HG02763 (cell line): ENCODE results near the gene ACOT8.
"Not testable (repeated sequence)": the region's sequence is repeated elsewhere in the genome, so short reads cannot be mapped to it uniquely, and the experiment has no call there.

Experiments used
- ATAC-seq: cut with Tn5 transposase; IDR thresholded peaks from one replicate; pipeline ENCODE4 v1.9.1; 2021; ENCODE audit warnings: mild to moderate bottlenecking, moderate library complexity; ENCODE audit not compliant: unreplicated experiment

The ACOT8 gene

DNA sequence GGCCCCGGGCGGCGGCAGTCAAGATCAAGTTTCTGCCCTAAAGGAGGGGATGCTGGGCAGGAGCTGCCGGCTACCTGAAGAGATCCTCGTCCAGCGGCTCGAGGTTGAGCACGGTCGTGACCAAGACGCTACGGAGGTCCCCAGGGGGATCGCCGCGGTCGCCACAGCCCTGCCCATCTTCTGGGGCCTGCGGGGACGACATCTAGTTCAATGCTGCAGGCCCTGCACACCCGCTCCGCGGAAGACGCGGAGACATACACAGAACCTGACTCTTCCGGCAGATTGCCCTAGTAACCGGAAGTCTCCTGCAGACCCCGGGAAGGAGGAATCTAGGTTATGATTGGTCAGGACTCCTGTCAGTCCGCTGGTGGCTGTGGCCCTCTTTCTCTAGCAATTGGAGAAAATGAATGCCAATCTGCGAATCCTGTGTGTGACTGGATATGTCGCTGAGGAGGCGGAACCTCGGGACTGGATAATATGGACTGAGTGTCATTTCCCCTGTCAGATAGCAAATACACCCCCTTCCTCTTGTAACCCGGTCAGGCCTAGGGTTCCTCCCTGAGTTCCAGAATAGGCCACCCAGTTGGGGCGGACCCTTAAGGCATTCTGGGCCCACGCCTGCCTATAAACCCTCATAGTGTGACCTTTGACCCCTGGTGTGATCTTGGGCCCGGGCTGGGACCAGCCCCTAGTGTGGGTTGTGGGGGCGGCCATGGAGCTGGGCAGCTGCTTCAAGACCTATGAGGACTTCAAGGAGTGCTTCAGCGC, at the start of gene ACOT8, which contains the start of gene ZSWIM3:
TSS of gene ACOT8 (minus strand) at position 279 of the 768 bp plus-strand sequence. CDS start at position 202, 77 bp downstream.
TSS of gene ZSWIM3 (plus strand) at position 501 of the 768 bp plus-strand sequence. CDS start at position 713, 212 bp downstream.
- ATAC-seq = peak; percentile 98

DNA sequence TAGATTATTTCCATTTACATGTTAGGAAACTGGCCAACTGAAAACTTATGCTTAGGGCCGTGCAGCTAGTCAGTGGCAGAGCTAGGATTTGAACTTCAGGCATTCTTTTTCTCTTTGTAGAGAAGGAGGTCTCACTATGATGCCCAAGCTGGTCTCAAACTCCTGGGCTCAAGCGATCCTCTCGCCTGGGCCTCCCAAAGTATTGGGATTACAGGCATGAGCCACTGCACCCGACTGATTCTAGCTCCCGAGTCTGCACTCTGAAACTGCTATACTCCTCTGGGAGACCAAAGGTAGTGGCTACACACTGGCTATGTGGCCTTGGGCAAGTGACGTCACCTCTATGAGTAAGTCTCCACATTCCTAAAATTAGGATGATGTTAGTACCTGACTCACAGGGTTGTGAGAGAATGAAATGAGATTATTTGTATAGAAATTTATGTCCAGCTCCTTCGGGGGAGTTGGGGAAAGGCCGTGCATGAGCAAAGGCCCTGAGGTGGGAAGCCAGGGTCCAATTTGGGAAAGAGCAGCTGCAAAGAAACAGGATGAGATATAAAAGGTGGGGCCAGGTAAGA, 48.4 kb upstream of the ACOT8 start:
- ATAC-seq = no peak

DNA sequence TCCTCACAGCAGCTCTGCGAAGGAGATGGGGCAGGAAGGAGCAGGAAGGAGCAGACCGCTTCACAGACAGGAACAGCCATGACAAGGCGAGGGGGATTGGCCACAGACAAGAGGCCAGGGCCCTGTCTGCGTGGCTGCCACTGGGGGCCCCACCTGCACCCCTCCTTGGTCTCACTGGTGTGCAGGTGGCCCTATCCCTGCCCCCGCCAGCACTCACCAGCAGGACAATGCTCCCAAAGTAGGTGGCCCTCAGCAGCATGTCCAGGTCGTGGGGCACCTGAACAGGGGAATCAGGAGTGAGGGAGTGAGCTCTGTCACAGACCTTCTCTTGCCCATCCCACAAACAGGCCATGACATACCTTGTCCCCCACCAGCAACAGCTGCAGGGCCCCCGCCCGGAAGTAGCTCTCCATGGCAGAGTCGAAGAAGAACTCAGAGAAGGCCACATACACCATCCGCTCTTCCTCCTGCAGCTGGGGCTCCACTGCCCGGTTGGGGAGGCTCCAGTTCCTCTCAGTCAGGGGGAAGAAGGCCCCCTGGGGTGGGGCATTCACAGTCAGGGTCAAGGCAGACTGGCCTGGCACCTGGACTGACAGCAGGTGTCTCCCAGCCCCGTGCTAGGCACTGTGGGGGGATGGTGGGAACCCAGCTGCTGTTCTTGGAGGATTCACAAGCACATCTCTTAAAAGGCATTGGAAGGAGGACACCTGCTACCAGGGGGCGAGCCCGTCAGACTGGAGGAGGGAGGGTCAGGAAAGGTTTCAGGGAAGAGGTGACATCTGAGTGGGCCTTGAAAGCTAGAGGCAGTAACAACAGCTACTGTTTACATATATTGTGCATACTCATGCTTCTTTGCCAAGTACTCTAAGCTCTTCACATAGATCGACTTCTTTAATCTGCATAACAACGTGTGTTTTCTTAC, 47.7 kb upstream of the ACOT8 start:
- no peak for ATAC-seq

DNA sequence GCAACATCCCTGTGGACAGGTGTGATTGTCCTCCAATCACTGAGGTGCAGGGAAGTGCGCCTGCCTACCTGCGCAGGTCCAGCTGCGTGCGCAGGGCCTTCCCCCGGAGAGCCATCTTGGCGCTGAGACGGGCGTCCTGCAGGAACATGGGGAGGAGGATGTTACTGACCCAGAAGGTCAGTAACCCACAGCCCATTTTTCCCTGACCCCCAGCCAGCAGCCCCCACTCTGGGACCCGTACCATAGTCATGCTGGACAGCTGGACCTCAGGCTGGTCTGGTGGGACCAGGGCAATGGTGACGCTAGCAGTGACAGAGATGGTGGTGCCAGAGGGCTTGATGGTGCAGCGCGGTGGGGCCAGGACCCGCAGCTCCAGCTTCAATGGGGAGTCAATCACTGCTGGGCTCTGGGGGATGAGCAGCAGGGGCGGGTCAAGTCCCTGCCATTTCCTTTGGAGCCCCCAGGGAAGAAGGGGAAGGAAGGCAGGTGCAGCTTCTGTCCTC, 45.1 kb upstream of the ACOT8 start:
- no peak for ATAC-seq

DNA sequence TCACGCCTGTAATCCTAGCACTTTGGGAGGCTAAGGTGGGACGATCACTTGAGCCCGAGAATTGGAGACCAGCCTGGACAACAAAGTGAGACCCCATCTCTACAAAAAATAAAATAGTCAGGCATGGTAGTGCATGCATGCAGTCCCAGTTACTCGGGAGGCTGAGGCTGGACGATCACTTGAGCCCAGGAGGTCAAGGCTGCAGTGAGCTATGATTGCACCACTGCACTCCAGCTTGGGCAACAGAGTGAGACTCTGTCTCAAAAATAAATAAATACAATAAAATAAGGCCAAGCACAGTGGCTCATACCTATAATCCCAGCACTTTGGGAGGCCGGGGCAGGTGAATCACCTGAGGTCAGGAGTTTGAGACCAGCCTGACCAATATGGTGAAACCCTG, 44.1 kb upstream of the ACOT8 start:
- ATAC-seq = not testable (repeated sequence)

DNA sequence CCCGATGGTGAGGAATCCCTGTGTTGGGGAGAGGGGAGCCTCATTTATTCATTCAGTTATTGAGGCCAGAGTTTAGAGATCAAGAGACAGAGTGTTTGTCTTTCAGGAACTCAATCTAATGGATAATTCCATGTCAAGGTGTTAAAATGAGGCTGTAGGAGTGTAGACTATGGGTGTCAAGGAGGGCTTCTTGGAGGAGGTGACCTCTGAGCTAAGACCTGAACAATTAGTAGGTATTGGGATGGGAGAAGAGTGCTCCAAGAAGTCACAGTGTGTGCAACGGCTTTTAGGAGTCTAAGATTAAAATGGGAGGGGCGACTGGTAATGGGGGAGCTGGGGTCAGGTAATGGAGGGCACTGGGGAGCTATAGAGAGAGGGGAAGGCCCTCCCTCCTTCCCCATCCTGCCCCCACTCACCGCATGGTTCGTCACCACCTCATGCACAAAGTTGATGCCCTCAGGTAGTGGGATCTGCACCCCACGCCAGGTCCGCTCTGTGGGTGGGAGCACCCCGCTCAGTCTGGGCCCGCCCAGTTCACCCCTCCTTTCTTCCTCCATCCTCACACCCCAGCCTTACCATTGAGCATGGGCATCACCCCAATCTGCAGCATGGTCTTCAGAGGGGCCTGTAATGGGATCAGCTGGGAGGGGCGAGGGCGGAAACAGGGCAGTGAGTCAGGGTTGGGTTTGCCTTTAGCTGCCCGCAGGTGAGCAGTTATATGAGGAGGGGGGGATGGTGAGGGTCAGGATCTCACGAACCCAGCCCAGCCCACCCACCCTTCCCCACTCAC, 42.0 kb upstream of the ACOT8 start:
- no peak for ATAC-seq

DNA sequence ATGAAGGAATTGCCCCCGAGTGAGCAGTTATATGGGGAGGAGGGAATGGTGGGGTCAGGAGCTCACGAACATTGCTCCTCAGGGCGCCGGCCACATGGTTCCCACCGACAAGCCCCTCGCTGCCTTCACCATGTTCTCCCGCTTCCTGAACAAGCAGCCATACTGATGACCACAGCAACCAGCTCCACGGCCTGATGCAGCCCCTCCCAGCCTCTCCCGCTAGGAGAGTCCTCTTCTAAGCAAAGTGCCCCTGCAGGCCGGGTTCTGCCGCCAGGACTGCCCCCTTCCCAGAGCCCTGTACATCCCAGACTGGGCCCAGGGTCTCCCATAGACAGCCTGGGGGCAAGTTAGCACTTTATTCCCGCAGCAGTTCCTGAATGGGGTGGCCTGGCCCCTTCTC, 41.1 kb upstream of the ACOT8 start:
- ATAC-seq = no peak

DNA sequence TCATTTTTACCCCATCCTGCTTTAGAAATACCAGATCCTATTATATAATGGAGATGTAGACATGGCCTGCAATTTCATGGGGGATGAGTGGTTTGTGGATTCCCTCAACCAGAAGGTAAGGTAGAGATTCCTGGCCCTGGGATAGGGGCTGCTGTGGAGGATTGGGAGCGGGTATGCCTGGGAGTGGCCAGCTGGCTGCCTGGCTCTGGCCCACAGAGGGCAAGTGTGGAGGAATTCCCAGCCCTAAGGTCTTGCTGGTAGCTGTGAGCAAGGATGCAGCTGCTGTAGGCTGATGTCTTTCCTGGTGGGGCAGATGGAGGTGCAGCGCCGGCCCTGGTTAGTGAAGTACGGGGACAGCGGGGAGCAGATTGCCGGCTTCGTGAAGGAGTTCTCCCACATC, 40.5 kb upstream of the ACOT8 start:
- ATAC-seq = no peak

DNA sequence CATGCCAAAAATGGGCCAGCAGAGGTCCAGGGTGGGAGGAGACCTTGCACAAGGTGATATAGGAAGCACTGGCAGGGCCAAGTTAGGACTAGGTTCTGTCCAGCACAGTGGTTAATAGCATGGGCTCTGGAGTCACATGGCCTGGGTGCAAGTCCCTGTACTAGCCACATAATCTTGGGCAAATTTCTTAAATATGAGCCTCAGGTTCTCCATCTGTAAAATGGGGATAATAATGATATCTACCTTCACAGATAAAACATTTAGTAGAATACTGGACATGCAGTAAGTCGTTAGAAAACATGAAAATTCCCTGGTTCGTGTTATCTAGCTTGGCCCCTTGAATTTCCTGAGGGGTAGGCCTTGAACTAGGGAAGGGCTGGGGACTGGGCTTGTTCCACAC, 40.1 kb upstream of the ACOT8 start:
- no peak for ATAC-seq

DNA sequence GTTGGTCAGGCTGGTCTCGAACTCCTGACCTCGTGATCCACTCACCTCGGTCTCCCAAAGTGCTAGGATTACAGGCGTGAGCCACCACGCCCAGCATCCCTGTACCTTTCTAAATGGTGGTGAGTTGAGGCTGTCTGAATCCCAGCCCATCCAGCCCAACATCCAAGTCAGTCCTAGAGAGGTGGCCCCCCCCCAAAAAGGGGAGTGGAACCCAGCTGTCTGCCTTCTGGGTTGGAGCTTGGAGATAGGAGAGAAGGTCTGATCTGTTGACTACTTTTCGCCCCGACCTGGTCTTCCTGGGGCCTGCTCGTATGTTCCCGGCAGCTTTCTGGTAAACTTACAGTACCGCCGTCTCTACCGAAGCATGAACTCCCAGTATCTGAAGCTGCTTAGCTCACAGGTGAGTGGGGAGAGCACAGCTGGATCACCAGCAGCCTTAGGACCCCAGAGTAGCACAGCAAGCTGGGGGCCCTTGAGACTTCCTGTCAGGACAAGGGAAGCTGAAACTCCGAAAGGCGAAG, 39.5 kb upstream of the ACOT8 start:
- ATAC-seq = no peak

DNA sequence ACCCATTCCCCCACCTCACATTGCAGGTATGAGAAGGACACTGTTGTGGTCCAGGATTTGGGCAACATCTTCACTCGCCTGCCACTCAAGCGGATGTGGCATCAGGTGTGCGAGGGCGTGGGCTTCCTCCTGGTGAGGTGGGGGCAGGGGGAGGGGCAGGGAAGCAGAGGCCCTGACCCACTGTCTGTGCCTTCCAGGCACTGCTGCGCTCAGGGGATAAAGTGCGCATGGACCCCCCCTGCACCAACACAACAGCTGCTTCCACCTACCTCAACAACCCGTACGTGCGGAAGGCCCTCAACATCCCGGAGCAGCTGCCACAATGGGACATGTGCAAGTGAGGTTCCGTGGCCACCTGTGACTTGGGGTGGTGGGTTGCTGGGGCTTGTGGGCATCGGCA, 37.6 kb upstream of the ACOT8 start:
- no peak for ATAC-seq

DNA sequence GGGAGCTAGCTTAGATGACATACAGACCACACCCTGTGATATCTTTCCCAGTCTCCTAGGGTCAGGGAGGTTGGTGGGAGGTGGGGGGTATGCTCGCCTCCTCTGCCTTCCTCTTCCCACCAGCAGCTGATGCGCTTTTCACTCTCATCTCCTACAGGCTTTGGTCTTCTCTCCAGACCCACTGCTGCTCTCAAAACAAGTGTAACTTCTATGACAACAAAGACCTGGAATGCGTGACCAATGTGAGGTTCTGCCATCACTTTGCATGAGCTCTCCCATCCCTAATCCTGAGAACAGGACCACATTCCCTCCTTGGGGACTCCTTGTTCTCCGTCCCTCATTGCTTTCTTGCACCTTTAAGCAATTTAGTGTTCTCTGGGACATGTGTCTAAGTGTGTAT, 36.6 kb upstream of the ACOT8 start:
- ATAC-seq = no peak

DNA sequence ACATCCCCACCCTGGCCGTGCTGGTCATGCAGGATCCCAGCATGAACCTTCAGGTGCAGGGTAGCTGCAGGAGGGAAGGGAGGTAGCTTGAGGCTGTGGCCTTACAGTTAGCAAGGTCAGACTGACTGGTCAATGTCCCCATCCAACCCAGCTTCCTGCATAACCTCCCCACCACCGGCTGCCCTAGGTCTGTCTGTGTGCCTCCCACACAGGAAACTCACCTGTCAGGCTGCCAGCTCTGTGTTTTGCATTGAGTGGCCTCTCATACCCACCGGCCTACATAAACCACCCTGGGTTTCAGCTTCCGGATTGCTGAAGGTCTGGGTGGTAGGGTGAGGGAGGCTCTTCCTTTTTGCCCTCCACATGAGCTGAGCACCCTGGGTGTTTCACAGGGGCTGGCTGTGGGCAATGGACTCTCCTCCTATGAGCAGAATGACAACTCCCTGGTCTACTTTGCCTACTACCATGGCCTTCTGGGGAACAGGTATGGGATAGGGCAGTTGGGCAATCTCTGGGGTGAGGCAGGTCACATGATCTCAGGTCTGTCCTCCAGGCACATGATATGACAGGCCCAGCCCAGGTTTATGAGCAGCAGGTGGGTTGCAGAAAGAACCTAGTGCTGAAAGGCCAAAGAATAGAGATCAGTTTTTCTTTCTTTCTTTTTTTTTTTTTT, 35.8 kb upstream of the ACOT8 start:
- no peak for ATAC-seq

DNA sequence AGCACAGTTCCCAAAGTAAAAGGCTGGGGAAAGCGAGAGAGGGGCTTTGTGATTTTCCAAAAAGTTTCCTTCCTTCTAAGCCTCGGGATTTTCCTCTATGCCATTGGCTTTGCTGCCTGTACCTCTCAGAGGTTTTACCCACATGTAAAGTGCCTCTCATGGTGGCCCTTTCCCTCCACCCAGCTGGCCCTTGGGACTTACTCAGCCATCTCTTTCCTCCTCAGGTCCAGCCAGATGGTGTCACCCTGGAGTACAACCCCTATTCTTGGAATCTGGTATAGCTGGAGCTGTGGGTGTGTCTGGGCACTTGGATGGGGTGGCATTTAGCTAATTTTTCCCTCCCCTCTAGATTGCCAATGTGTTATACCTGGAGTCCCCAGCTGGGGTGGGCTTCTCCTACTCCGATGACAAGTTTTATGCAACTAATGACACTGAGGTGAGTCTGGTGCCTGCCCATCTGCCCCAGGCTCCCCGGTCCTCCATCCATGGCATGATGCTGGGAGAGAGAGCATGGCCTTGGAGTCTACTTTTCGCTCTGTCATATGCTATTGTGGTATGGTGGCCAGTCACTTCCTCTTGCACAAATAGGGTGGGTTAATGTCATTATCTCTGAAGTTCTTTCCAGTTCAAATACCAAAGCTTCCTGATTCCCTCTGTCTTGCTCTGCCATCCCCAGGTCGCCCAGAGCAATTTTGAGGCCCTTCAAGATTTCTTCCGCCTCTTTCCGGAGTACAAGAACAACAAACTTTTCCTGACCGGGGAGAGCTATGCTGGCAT, 35.0 kb upstream of the ACOT8 start:
- no peak for ATAC-seq

DNA sequence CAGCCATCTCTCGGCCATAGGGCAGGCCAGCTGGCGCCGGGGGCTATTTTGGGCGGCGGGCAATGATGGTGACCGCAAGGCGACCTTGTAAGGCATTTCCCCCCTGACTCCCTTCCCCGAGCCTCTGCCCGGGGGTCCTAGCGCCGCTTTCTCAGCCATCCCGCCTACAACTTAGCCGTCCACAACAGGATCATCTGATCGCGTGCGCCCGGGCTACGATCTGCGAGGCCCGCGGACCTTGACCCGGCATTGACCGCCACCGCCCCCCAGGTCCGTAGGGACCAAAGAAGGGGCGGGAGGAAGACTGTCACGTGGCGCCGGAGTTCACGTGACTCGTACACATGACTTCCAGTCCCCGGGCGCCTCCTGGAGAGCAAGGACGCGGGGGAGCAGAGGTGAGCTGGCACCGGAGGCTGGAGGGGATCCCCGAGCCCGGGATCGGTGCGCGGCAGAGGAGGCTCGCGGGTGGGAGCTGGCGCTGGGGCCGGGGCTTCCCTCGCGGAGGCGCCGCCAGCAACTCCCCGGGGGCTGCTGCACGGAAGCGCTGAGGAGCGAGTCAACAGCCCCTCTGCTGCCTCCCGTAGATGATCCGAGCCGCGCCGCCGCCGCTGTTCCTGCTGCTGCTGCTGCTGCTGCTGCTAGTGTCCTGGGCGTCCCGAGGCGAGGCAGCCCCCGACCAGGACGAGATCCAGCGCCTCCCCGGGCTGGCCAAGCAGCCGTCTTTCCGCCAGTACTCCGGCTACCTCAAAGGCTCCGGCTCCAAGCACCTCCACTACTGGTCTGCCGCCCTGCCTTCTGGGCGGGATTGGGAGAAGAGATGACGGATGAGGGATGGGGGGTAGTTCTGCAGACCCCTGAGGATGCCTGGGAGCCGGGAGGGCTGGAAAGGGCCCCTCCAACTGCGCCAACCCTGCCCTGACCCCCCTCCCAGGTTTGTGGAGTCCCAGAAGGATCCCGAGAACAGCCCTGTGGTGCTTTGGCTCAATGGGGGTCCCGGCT, 34.1 kb upstream of the ACOT8 start, which contains the start of the genes CTSA and NEURL2:
TSS of gene CTSA (plus strand) at position 351 of the 999 bp plus-strand sequence. CDS start at position 585, 234 bp downstream.
TSS of gene NEURL2 (minus strand) at position 224 of the 999 bp plus-strand sequence. CDS start at position 7, 217 bp downstream.
- peak; percentile 76 for ATAC-seq

DNA sequence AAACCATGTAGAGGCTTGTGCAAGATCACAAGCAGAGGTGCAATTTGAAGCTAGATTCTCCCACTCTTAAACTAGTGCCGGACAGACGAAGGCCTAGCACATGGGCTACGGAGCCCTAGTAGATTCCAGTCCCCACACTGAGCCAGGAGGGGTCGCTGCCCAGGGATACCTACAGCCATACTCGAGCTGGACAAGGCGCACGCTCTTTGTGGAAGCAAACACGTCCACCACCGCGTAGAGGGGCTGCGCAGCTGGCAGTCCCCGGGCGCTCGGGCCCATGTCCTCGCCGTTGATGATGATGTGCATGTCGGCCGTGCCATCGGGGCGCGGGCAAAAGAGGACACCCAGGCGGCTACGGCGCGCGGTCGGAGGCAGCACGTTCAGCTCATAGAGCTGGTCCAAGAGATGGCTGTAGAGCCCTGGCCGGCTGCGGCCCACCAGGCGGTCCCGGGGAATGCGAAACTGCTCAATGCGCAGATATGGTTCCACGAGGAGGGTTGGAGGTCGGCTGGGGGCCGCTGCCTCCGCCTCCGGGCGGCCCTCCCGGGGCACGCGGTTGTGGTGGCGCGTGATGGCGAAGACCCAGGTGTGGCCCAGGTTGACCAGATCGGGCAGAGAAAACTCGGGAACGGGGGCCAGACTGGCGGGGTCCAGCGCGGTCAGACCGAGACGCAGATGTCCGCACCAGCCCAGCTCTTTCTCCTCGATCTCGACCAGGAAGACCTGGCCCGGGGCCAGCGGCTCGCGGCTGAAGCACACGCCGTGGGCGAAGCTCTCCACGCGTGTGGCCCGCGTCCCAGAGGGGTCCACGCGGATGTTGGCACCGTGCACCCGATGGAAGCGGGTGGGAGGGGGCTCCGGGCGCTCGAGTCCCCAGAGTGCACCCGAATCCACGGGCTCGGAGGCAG, 33.1 kb upstream of the ACOT8 start:
- peak; percentile 15 for ATAC-seq
